GM10266 (cell line): ENCODE results near the gene UGT1A6.

Source experiments
- DNase-seq: peaks from one replicate; pipeline ENCODE4 v3.0.0; 2012; ENCODE audit errors: extremely low spot score
- CTCF ChIP-seq: IDR thresholded peaks from 2 replicates; pipeline ENCODE4 v1.5.1; 2012; ENCODE audit warnings: mild to moderate bottlenecking, low read depth; ENCODE audit not compliant: control insufficient read depth, insufficient read depth; ENCODE audit errors: missing control alignments

The UGT1A6 gene

GRCh38 chr2:233772583-233772982, 79.9 kb downstream of the UGT1A6 start:
- DNase-seq, result no peak
- no peak for TF ChIP-seq CTCF

- TF ChIP-seq CTCF, result no peak
- no peak for DNase-seq
Observed at GRCh38 chr2:233773854-233774253, 81.2 kb downstream of the UGT1A6 start.

- DNase-seq, result no peak
- no peak for TF ChIP-seq CTCF
Observed at GRCh38 chr2:233775414-233775813, 82.7 kb downstream of the UGT1A6 start.

- TF ChIP-seq CTCF, result no peak
- no peak for DNase-seq
Observed at GRCh38 chr2:233778030-233778429, 85.3 kb downstream of the UGT1A6 start, which contains the start of gene MROH2A. TSS of gene MROH2A (plus strand) at chr2:233778330. CDS start at chr2:233779359, 1,029 bp downstream.

GRCh38 chr2:233779722-233780121, 87.0 kb downstream of the UGT1A6 start:
- no peak for DNase-seq
- TF ChIP-seq CTCF, result no peak

GRCh38 chr2:233780771-233781170, 88.1 kb downstream of the UGT1A6 start:
- DNase-seq, result no peak
- TF ChIP-seq CTCF, result no peak

- no peak for DNase-seq
- TF ChIP-seq CTCF, result no peak
Observed at GRCh38 chr2:233789554-233789953, 96.9 kb downstream of the UGT1A6 start.
